Measurements from ENCODE around the gene RNF19B.
A peak's percentile ranks its signal among the peaks of the same experiment; 100 is the strongest.

Gene RNF19B

GRCh38 chr1:32900956-32901822 is 63.4 kb downstream of the RNF19B start, which contains the start of gene TMEM54:
TSS of gene TMEM54 (minus strand) at chr1:32901389. CDS start at chr1:32901238, 151 bp downstream.
- no peak for DNase-seq (ENCODE audit: low read depth in 2 of 2)

DNA sequence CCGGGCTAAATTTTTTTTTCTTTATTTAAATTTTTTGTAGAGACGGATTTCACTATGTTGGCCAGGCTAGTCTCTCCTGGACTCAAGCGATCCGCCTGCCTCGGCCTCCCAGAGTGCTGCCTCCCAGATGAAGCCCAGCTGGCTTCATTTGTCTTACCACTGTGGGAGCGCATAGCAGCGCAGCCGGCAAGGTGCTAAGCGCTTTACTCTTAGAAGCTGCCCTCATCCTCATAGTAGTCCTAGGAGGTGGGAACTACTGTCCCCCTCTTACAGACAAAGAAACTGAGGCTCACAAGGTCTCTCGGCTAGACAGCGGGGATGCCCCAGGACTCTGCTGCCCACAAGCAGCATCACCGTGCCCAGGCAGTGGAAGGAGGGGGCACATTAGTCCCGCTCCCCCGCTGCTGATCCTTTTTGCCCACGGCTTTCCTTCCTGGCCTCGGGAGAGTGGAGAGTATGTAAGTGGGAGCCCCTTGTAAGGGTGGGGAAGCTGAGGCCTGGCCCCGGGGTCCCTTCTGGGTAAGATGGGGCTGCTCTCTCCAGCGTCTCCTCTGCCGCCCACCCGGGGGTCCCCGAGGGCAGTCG is 64.1 kb downstream of the RNF19B start:
- DNase-seq (ENCODE audit: low read depth in 2 of 2): no peak

- no peak for DNase-seq (ENCODE audit: low read depth in 2 of 2)
Measured at GRCh38 chr1:32899586-32900296, 64.9 kb downstream of the RNF19B start.

DNA sequence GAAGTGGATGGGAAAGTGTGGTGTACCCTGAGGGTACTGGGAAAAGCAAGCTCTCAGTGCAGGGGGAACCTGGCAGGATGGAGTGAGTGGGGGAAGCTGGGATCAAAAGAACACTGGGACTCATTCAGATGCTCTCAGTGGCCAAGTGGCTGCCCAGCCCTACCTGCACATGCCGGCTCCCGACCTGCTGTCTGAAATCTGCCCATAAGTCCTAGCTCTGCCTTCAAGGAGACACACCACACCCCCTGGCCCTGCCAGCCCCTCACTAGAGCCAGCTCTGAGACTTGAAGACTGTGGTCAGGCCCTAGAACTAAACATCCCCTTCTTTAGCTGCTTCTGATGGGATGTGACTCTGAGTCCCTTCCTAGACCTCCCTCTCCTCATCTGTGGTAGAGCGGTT is 65.7 kb downstream of the RNF19B start:
- DNase-seq (ENCODE audit: low read depth in 2 of 2): no peak

GRCh38 chr1:32898056-32898455 is 66.6 kb downstream of the RNF19B start:
- DNase-seq (ENCODE audit: low read depth in 2 of 2): no peak

GRCh38 chr1:32897082-32898049 is 67.2 kb downstream of the RNF19B start:
- DNase-seq (ENCODE audit: low read depth in 2 of 2): no peak

- DNase-seq (ENCODE audit: low read depth in 2 of 2): no peak
Measured at GRCh38 chr1:32896451-32896850, 68.2 kb downstream of the RNF19B start.

- DNase-seq (ENCODE audit: low read depth in 2 of 2): no peak
Measured at GRCh38 chr1:32895325-32896215, 69.0 kb downstream of the RNF19B start.

GRCh38 chr1:32894681-32895080 is 69.9 kb downstream of the RNF19B start:
- DNase-seq (ENCODE audit: low read depth in 2 of 2): no peak

GRCh38 chr1:32894019-32894600 is 70.5 kb downstream of the RNF19B start:
- no peak for DNase-seq (ENCODE audit: low read depth in 2 of 2)

- no peak for DNase-seq (ENCODE audit: low read depth in 2 of 2)
Measured at GRCh38 chr1:32893198-32894018, 71.2 kb downstream of the RNF19B start.

DNA sequence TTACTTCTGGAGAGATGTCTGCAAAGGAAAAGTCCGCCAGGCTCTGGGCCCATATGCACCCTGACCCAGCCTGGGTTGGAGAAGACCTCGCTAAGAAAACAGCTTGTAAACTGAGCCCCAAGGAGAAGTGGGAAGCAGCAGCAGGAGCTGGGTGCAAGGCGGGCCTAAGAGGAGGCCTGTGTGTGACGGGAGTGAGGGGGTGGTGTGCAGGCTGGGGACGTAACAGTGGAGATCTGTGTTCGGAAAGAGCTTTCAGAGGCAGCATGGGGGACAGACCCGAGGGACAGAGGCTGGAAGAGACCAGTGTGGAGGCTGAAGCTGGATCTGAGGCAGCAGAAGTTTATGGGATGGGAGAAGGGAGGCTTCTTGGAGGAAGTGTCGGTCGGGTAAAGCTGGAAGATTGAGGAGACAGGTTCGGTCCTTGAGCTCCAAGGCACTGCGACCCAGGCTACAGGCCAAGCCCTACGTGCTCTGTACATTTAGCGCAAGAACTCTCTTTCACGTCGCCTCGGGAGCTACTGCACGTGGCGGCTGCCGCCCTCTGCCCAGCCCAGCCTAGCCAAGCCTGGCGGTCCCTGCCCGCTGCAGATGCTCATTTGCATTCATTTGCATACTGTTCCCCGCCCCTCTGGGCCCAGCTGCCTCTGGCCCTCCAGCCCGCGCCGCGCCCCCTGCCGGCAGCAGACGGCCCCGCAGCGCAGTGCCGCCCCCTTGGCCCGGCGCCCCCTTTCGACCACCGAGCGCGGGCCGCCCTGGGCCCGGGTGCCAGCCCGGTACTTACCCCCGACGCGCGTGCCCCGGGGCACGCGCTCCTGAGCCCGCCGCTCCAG is 72.0 kb downstream of the RNF19B start:
- DNase-seq (ENCODE audit: low read depth in 2 of 2): peak; percentile 36 to 44

DNA sequence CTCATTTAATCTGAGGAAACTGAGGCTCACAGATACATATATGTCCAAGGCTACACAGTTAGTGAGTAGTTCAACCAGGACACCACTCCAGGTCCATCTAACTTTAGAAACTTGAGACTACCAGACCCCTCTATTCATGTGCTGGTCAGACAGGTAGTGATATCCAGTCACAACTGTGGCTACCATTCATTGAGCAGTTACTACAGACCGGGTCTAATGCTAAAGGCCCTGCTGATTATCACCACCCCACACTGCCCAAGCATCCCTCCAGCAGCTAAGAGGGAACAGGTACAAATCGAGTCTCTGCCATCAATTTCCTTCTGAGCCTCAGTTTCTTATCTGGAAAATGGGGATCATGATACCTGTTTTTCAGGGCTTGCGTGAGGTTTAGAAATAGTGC is 73.0 kb downstream of the RNF19B start:
- no peak for DNase-seq (ENCODE audit: low read depth in 2 of 2)

DNA sequence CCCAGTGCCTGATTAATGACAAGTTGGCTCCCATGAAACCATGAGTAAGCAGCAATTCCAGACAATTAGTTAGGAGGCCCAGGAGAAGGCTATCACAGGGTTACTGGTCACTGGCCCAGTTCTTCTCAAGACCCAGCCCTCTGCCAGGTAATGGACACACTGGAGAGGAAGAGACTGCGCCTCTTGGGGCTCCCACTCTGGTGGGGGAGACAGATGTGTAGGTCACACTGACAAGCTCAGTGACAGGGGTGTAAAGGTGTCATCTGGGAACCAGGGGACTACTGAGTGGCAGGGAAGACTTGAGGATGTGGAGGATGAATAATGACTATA is 73.4 kb downstream of the RNF19B start:
- DNase-seq (ENCODE audit: low read depth in 2 of 2): no peak

DNA sequence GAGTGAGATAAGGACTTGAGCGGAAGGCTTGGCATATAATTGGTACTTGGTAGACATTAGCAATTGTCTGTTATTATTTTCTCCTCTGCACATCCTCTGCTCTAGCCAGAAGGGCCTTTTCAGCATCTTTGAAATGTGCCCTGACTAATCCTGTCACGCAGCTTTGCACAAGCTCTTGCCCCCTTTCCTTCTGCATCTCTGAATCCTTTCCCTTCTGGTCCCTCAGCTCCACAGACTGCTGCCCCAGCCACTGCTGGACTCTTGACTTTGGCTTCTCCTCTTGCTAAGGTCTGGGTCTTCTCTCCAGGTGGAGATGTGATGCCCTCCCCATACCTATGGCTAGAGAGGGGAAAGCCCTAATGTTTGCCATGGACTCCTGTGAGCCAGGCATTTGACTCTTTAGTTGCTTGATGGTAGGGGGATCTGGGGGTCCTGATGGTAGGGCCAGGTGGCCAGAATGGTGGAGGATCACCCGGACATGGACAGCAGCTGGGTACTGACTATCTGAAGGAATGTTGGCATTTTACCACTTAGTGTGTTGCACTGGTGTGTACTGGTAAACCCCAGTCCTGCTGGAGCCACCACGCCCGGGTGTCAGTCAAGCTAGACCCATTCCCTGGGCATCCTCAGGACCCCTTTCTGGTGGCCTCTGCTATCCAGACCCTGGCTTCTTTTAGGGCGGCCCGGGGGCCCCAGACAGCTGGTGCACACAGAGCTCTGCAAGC is 73.9 kb downstream of the RNF19B start:
- no peak for DNase-seq (ENCODE audit: low read depth in 2 of 2)

- no peak for DNase-seq (ENCODE audit: low read depth in 2 of 2)
Measured at GRCh38 chr1:32889731-32890278, 74.8 kb downstream of the RNF19B start.

DNA sequence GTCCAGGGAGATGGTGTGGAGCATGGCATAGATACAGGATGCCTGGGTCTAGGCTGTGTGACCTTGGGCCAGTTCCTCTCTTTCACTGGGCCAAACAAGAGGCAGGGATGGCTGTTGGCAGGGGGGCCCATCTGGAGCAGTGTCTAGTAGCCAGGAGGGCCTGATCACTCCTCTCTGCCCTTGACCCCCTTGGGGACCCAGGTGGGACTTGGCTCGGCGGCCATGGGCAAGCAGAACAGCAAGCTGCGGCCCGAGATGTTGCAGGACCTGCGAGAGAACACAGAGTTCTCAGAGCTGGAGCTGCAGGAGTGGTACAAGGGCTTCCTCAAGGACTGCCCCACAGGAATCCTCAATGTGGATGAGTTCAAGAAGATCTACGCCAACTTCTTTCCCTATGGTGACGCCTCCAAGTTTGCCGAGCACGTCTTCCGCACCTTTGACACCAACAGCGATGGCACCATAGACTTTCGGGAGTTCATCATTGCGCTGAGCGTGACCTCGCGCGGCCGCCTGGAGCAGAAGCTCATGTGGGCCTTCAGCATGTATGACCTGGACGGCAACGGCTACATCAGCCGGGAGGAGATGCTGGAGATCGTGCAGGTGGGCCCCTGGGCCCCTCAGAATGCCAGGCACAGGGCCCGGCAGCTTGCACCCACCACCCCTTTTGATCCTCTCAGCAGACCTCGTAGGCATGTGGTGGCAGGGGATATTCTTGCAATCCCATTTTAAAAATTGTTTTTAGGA is 75.8 kb downstream of the RNF19B start:
- no peak for DNase-seq (ENCODE audit: low read depth in 2 of 2)
